ENCODE measurements around the gene PSMD5. TPM values are rescaled to one million over a fixed set of nuclear protein-coding genes. Genes with fewer than 3 reads are reported as not detected.

PSMD5 gene
- total and polyA plus RNA-seq, 4 experiments from 2014 or later = 23.1 to 59.0 (median 36.0) TPM

DNA sequence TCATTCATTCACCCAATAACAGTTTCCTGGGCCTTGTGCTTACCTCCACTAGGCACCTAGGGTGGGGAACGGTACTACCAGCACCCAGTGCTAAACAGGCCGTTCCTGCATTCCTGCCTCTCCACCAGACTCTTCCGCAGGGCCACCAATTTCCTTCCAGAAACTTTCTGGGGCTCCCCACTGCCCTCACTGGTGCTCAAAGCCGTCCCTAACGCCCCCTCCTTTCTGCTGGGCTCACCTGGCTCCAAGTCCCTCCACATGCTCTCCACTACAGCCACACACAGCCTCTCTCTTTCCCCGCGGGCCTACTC, 32.9 kb upstream of the PSMD5 start:
- Histone ChIP-seq H3K27me3 (ENCODE audit: insufficient read depth, low read length) (no peaks in the 10 kb centered on the region), H3K4me3 (ENCODE audit: low read length in 2 of 2) (peak overlapping the region; percentile 27 to 83), H3K4me1 (ENCODE audit: insufficient read depth, low read length) (peaks cover 67% of the 10 kb centered on the region), H3K27ac (ENCODE audit: low read depth, low read length) (peak overlapping the region; percentile 78), H3K36me3 (ENCODE audit: insufficient read depth, low read length) (peaks cover 21% of the 10 kb centered on the region), H3K9me3 (ENCODE audit: control insufficient read depth in 1 of 2, low read length in 2 of 2) (no peaks in the 10 kb centered on the region)
- POLR2A ChIA-PET (ENCODE audit: partially characterized antibody) = interaction anchor here (4.5 to 74.5 kb wide), 2 partner anchors 32 to 38 kb away, joined by 25 to 5577 read pairs; partner anchors contain the start of genes PSMD5 and TRAF1
- no peaks in the 10 kb centered on the region for H3K27me3 Mint-ChIP-seq
- DNase-seq = peak in 2 of 5 donors; percentile 26 to 33
- no peaks in the 10 kb centered on the region for H3K9me3 Mint-ChIP-seq
- H3K27ac Mint-ChIP-seq = peak overlapping the region; percentile 85 to 98 (median 93)
- H3K36me3 Mint-ChIP-seq = peaks cover 14 to 46% of the 10 kb centered on the region in 2 donors
- H3K4me1 Mint-ChIP-seq = peaks cover 59 to 77% (median 62%) of the 10 kb centered on the region in 4 donors
- intact Hi-C loops (cut with micrococcal nuclease) = loop anchor here (5.0 kb wide), 1 partner anchor 107 kb away; no protein-coding TSS in a partner anchor
- CTCF ChIA-PET (ENCODE audit: partially characterized antibody) = interaction anchor here (0.9 to 16.8 kb wide), 4 partner anchors 9 to 59 kb away, joined by 3 to 254 read pairs (median 4); no protein-coding TSS in a partner anchor
- peak overlapping the region; percentile 46 to 91 (median 78) for H3K4me3 Mint-ChIP-seq

DNA sequence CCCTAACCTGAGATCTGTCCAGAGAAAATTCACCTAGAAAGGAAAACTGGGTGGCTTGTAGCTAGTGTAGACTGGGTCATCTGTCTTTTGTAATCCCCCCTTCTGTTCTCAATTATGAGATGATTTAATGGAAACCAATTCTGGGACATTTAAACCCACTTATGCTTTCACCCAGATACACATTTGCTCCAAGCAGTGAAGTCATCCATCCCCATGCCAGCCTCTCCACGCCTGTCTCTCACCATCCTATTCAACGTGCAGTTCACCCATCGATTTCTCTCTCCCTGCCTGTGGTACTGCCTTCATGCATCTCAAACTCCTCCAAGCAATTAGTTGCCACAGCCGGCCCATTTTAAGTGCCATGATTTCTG, 32.5 kb upstream of the PSMD5 start:
- intact Hi-C loops (cut with micrococcal nuclease) = loop anchor here (5.0 kb wide), 1 partner anchor 107 kb away; no protein-coding TSS in a partner anchor
- CTCF ChIA-PET (ENCODE audit: partially characterized antibody) = interaction anchor here (1.0 to 16.8 kb wide), 4 partner anchors 15 to 59 kb away, joined by 3 to 254 read pairs (median 8); no protein-coding TSS in a partner anchor
- peak overlapping the region; percentile 46 to 91 (median 78) for H3K4me3 Mint-ChIP-seq
- POLR2A ChIA-PET (ENCODE audit: partially characterized antibody) = interaction anchor here (2.4 to 74.5 kb wide), 3 partner anchors 32 to 82 kb away, joined by 13 to 5577 read pairs (median 25); partner anchors contain the start of genes FBXW2, PSMD5 and TRAF1
- peaks cover 14 to 46% of the 10 kb centered on the region in 2 donors for H3K36me3 Mint-ChIP-seq
- Histone ChIP-seq H3K27me3 (ENCODE audit: insufficient read depth, low read length) (no peaks in the 10 kb centered on the region), H3K27ac (ENCODE audit: low read depth, low read length) (peak overlapping the region; percentile 78), H3K4me3 (ENCODE audit: low read length in 2 of 2) (no peak overlapping the region), H3K4me1 (ENCODE audit: insufficient read depth, low read length) (peaks cover 66% of the 10 kb centered on the region), H3K36me3 (ENCODE audit: insufficient read depth, low read length) (peaks cover 21% of the 10 kb centered on the region), H3K9me3 (ENCODE audit: control insufficient read depth in 1 of 2, low read length in 2 of 2) (no peaks in the 10 kb centered on the region)
- peak overlapping the region; percentile 85 to 98 (median 93) for H3K27ac Mint-ChIP-seq
- peak in 1 of 5 donors; percentile 16 for DNase-seq
- no peaks in the 10 kb centered on the region for H3K27me3 Mint-ChIP-seq
- peaks cover 55 to 73% (median 59%) of the 10 kb centered on the region in 4 donors for H3K4me1 Mint-ChIP-seq
- H3K9me3 Mint-ChIP-seq = no peaks in the 10 kb centered on the region

DNA sequence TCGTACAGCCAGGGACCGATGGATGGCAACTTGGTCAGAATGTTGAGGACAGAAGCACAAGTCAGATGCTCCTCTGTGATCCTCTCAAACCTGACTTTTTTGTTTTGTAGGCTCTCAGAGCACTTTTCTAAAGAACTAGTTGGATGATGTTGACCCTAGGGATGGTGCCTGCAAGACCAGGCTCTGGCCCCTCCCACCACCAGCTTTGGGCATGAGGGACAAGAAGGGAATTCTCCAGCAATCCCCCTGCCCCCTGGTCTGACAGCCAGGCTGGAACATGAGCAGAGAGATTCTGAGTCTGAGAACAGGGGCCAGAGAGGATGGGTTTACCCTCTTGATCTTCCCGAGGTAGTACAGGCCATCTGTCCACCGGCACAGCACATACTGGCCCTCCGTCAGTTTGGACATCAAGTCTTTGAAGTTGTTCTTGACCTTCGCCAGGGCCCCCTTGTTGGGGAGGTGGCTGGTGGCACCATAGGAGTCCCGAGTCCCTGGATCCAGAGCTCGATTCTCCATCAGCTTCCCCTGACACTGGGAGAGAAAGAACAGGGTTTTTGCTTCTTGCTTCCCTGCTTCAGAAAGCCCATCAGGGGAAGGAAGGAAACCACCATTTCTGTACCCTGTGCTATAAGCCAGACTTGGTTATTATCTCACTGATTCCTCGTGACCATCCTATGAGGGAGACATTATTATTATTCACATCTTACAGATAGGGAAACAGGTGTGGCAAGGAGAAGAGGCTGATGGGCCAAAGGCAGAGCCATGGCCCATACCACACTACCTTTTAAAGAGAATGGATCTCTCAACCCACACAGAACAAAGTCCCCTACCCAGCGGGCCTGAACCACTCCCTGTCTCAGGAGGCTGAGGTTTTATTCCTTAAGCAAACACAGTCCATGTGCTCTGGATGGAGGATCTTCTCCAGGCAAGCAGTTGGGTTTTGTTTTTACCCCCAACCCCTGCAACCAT, 31.8 kb upstream of the PSMD5 start:
- H3K9me3 ChIP-seq (ENCODE audit: control insufficient read depth in 1 of 2, low read length in 2 of 2) = no peaks in the 10 kb centered on the region
- no peaks in the 10 kb centered on the region for H3K9me3 Mint-ChIP-seq
- no peaks in the 10 kb centered on the region for H3K27me3 Mint-ChIP-seq
- no peak for DNase-seq
- H3K4me3 Mint-ChIP-seq = peak overlapping the region in 4 of 8 donors; percentile 1 to 80 (median 20)
- H3K4me3 ChIP-seq (ENCODE audit: low read length in 2 of 2) = no peak overlapping the region
- ChIA-PET POLR2A (ENCODE audit: partially characterized antibody) (interaction anchor here (0.5 to 74.5 kb wide), 7 partner anchors 20 to 82 kb away, joined by 3 to 5577 read pairs (median 13); partner anchors contain the start of genes FBXW2, PSMD5 and TRAF1), CTCF (ENCODE audit: partially characterized antibody) (interaction anchor here (0.5 to 16.8 kb wide), 9 partner anchors 11 to 199 kb away, joined by 3 to 254 read pairs (median 4); no protein-coding TSS in a partner anchor)
- peak overlapping the region; percentile 79 to 98 (median 93) for H3K27ac Mint-ChIP-seq
- H3K36me3 ChIP-seq (ENCODE audit: insufficient read depth, low read length) = peaks cover 23% of the 10 kb centered on the region
- peaks cover 66% of the 10 kb centered on the region for H3K4me1 ChIP-seq (ENCODE audit: insufficient read depth, low read length)
- intact Hi-C loops (cut with micrococcal nuclease) = loop anchor here (5.0 kb wide), 1 partner anchor 108 kb away; no protein-coding TSS in a partner anchor
- H3K4me1 Mint-ChIP-seq = peaks cover 54 to 70% (median 60%) of the 10 kb centered on the region in 4 donors
- H3K36me3 Mint-ChIP-seq = peaks cover 14 to 46% of the 10 kb centered on the region in 2 donors
- H3K27ac ChIP-seq (ENCODE audit: low read depth, low read length) = peak overlapping the region; percentile 78
- H3K27me3 ChIP-seq (ENCODE audit: insufficient read depth, low read length) = no peaks in the 10 kb centered on the region

DNA sequence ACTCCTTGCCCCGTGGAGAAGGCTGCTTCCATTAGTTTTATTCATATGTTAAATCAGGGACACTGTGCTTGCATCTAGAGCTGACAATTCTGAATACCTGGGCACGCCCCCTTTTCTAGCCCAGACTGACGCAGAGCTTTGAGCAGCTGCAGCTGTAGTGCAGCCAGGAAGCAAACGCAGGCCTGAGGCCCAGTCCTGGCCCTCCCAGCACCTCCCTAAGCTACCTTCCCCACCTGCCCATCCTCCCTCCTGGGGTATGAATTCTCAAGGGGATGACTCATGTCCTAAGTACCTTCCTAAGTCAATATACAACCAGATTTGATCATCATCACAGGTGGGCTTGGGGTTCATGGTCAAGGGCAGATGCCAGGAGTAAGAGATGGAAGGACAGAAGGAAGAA, 30.8 kb upstream of the PSMD5 start:
- peak overlapping the region; percentile 79 to 98 (median 93) for H3K27ac Mint-ChIP-seq
- POLR2A ChIA-PET (ENCODE audit: partially characterized antibody) = interaction anchor here (1.1 to 74.5 kb wide), 6 partner anchors 8 to 81 kb away, joined by 3 to 5577 read pairs (median 11); partner anchors contain the start of genes FBXW2, PSMD5 and TRAF1
- H3K27ac ChIP-seq (ENCODE audit: low read depth, low read length) = peak overlapping the region; percentile 78

DNA sequence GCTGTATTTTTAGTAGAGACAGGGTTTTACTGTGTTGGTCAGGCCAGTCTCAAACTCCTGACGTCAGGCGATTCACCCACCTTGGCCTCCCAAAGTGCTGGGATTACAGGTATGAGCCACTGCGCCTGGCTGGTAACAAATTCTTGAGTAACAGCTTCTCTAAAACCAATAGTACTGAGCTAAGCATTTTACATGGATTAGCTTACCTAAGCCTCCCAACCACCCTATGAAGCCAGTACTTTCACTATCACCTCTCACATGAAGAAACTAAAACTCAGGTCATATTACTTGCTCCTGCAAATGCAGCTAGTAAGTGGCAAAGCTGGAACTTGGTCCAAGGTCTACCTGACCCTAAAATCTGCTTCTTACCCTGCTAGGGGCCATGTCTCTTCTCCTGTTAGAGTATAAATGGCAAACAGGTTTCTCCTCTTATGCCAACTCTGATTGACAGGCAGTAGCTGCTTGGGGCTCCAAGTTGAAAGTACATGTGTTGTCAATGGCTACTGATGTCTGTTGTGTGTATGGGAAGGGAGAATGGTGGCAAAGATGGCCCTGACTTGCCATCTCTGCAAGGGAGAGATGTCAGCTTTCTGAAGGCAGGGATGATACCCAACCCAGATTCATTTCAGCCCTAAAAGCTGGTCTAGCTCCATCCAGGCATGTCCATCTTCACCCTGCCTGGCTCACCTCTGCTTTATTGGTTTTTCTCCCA, 30.2 kb upstream of the PSMD5 start:
- ChIA-PET CTCF (ENCODE audit: partially characterized antibody) (interaction anchor here (0.9 to 16.8 kb wide), 11 partner anchors 12 to 199 kb away, joined by 3 to 254 read pairs (median 8); partner anchors contain the start of genes PSMD5 and TRAF1), POLR2A (ENCODE audit: partially characterized antibody) (interaction anchor here (1.0 to 74.5 kb wide), 7 partner anchors 9 to 202 kb away, joined by 3 to 5577 read pairs (median 9); partner anchors contain the start of genes CNTRL, FBXW2, PSMD5 and TRAF1)
- Histone ChIP-seq H3K9me3 (ENCODE audit: control insufficient read depth in 1 of 2, low read length in 2 of 2) (no peaks in the 10 kb centered on the region), H3K27me3 (ENCODE audit: insufficient read depth, low read length) (no peaks in the 10 kb centered on the region), H3K4me1 (ENCODE audit: insufficient read depth, low read length) (peaks cover 62% of the 10 kb centered on the region), H3K27ac (ENCODE audit: low read depth, low read length) (peak overlapping the region; percentile 78), H3K36me3 (ENCODE audit: insufficient read depth, low read length) (peaks cover 23% of the 10 kb centered on the region), H3K4me3 (ENCODE audit: low read length in 2 of 2) (no peak overlapping the region)
- H3K4me3 Mint-ChIP-seq = peak overlapping the region in 5 of 8 donors; percentile 31 to 63 (median 54)
- intact Hi-C loops (cut with micrococcal nuclease) = no loop called here
- H3K4me1 Mint-ChIP-seq = peaks cover 44 to 68% (median 51%) of the 10 kb centered on the region in 4 donors
- H3K27me3 Mint-ChIP-seq = no peaks in the 10 kb centered on the region
- DNase-seq = peak in 1 of 5 donors; percentile 14
- H3K9me3 Mint-ChIP-seq = no peaks in the 10 kb centered on the region
- peak overlapping the region; percentile 25 to 95 (median 88) for H3K27ac Mint-ChIP-seq
- H3K36me3 Mint-ChIP-seq = peaks cover 14 to 56% of the 10 kb centered on the region in 2 donors

More for the DNA sequence above, 30.8 kb upstream of the PSMD5 start:
- Histone ChIP-seq H3K4me3 (ENCODE audit: low read length in 2 of 2) (no peak overlapping the region), H3K9me3 (ENCODE audit: control insufficient read depth in 1 of 2, low read length in 2 of 2) (no peaks in the 10 kb centered on the region), H3K36me3 (ENCODE audit: insufficient read depth, low read length) (peaks cover 23% of the 10 kb centered on the region), H3K4me1 (ENCODE audit: insufficient read depth, low read length) (peaks cover 62% of the 10 kb centered on the region), H3K27me3 (ENCODE audit: insufficient read depth, low read length) (no peaks in the 10 kb centered on the region)
- Mint-ChIP-seq H3K27me3 (no peaks in the 10 kb centered on the region), H3K36me3 (peaks cover 14 to 51% of the 10 kb centered on the region in 2 donors), H3K9me3 (no peaks in the 10 kb centered on the region), H3K4me3 (peak overlapping the region in 4 of 8 donors; percentile 17 to 61 (median 24)), H3K4me1 (peaks cover 47 to 68% (median 53%) of the 10 kb centered on the region in 4 donors)
- CTCF ChIA-PET (ENCODE audit: partially characterized antibody) = interaction anchor here (0.7 to 16.8 kb wide), 11 partner anchors 12 to 200 kb away, joined by 3 to 254 read pairs (median 8); partner anchors contain the start of gene TRAF1
- DNase-seq = peak in 1 of 5 donors; percentile 57
- intact Hi-C loops (cut with micrococcal nuclease) = no loop called here

DNA sequence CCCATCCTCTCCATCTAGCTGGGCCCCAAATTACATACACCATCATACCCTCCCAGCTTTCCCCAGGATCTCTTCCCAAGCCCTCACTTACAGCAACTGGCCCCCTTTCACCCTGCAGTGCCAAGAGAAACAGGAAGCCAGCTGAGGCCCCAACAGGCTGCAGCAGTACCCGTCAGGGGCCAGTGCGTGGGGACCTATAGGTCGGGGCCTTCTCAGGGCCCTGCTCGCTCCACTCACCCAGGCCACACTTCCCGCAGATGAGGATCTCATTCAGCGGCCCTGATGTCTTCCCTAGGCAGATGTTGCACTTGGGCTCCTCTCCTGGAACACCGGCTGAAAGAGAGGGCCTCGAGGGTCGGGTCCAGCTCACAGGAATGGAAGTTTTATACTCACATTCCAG, 27.5 kb upstream of the PSMD5 start:
- peak overlapping the region; percentile 79 for H3K27ac ChIP-seq (ENCODE audit: low read depth, low read length)
- peaks cover 48% of the 10 kb centered on the region for H3K36me3 ChIP-seq (ENCODE audit: insufficient read depth, low read length)
- POLR2A ChIA-PET (ENCODE audit: partially characterized antibody) = interaction anchor here (0.6 to 74.5 kb wide), 4 partner anchors 9 to 75 kb away, joined by 3 to 5577 read pairs (median 55); partner anchors contain the start of genes PSMD5 and TRAF1
- H3K27me3 ChIP-seq (ENCODE audit: insufficient read depth, low read length) = no peaks in the 10 kb centered on the region
- Mint-ChIP-seq H3K4me1 (peaks cover 34 to 58% (median 41%) of the 10 kb centered on the region in 4 donors), H3K27ac (peak overlapping the region in 5 of 7 donors; percentile 29 to 99 (median 98)), H3K4me3 (peak overlapping the region in 1 of 8 donors; percentile 57), H3K36me3 (peaks cover 18 to 57% of the 10 kb centered on the region in 2 donors), H3K9me3 (no peaks in the 10 kb centered on the region), H3K27me3 (no peaks in the 10 kb centered on the region)
- H3K4me1 ChIP-seq (ENCODE audit: insufficient read depth, low read length) = peaks cover 49% of the 10 kb centered on the region
- CTCF ChIA-PET (ENCODE audit: partially characterized antibody) = interaction anchor here (1.1 to 16.8 kb wide), 13 partner anchors 10 to 201 kb away, joined by 3 to 254 read pairs (median 16); partner anchors contain the start of gene TRAF1
- H3K4me3 ChIP-seq (ENCODE audit: low read length in 2 of 2) = no peak overlapping the region
- intact Hi-C loops (cut with micrococcal nuclease) = no loop called here
- no peaks in the 10 kb centered on the region for H3K9me3 ChIP-seq (ENCODE audit: control insufficient read depth in 1 of 2, low read length in 2 of 2)
- no peak for DNase-seq

Data from CD4-positive, alpha-beta memory T cell (primary cell).